ENCODE results near the gene THSD4. TPM values are rescaled to one million over a fixed set of nuclear protein-coding genes. Genes with fewer than 3 reads are reported as not detected.

Gene THSD4
- total RNA-seq, 1 experiment from 2014 or later: 65.4 TPM

DNA sequence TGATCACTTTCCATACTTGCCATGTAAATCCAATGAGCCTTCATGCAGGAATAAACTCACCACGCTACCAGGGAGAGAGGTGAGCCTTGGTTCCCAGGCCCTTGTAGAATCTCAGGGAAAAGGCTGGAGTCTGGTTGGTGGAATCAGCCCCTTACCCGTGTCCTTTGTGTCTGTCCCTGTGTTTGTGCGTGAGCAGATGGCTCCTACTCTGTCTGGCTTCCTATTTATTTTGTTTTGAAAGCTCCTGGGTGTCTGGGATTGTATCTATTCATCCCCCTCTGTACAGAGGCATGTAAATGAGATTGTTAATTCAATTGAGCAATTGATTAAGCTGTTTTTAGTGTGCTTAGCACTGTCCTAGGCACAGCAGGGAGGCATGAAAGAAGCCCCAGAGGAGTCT lies 278.1 kb downstream of the THSD4 start:
- in situ Hi-C loops (cut with HindIII; ENCODE audit: low pct_unique_long_range_greater_than_20kb, low sequenced_read_pairs) (no loop called here), intact Hi-C loops (cut with micrococcal nuclease; ENCODE audit: unreplicated experiment) (no loop called here)
- ChIA-PET CTCF (no interaction called here), POLR2A (no interaction called here)
- Histone ChIP-seq H3K27ac (ENCODE audit: low read length) (no peak overlapping the region), H3K36me3 (ENCODE audit: control insufficient read depth, insufficient read depth, low read length) (no peaks in the 10 kb centered on the region), H3K4me3 (ENCODE audit: low read depth in 2 of 2, low read length in 2 of 2) (no peak overlapping the region), H3K4me1 (ENCODE audit: control insufficient read depth, insufficient read depth, low read length) (no peaks in the 10 kb centered on the region), H3K9me3 (ENCODE audit: control insufficient read depth, insufficient read depth, low read depth, low read length) (no peaks in the 10 kb centered on the region), H3K27me3 (ENCODE audit: control insufficient read depth, insufficient read depth, low read length) (no peaks in the 10 kb centered on the region)
- no TSS peak for BruUV-seq (replicated peaks)
- ATAC-seq (no peak), DNase-seq (ENCODE audit: low read depth, low spot score) (no peak)
- TF ChIP-seq REST (IDR thresholded peaks at IDR 0.05; ENCODE audit: insufficient read depth in 1 of 2, low read depth in 2 of 2, low read length in 1 of 2): no peak
- TF ChIP-seq TCF7L2 (IDR thresholded peaks at IDR 0.05; ENCODE audit: low read depth, low read length): no peak
- TF ChIP-seq SIN3A (IDR thresholded peaks at IDR 0.05; ENCODE audit: borderline replicate concordance, insufficient read depth, low read depth, low read length): no peak
- TF ChIP-seq CTCF (IDR thresholded peaks at IDR 0.05): no peak
- no peak for TF ChIP-seq POLR2AphosphoS5 (IDR thresholded peaks at IDR 0.05; ENCODE audit: low read depth, low read length)

- ChIA-PET POLR2A (no interaction called here), CTCF (no interaction called here)
- H3K36me3 ChIP-seq (ENCODE audit: control insufficient read depth, insufficient read depth, low read length): no peaks in the 10 kb centered on the region
- H3K4me1 ChIP-seq (ENCODE audit: control insufficient read depth, insufficient read depth, low read length): no peaks in the 10 kb centered on the region
- ATAC-seq: no peak
- no peaks in the 10 kb centered on the region for H3K27me3 ChIP-seq (ENCODE audit: control insufficient read depth, insufficient read depth, low read length)
- intact Hi-C loops (cut with micrococcal nuclease; ENCODE audit: unreplicated experiment): no loop called here
- no peak for DNase-seq (ENCODE audit: low read depth, low spot score)
- H3K4me3 ChIP-seq (ENCODE audit: low read depth in 2 of 2, low read length in 2 of 2): no peak overlapping the region
- in situ Hi-C loops (cut with HindIII; ENCODE audit: low pct_unique_long_range_greater_than_20kb, low sequenced_read_pairs): no loop called here
- no TSS peak for BruUV-seq (replicated peaks)
- no peak overlapping the region for H3K27ac ChIP-seq (ENCODE audit: low read length)
- TF ChIP-seq CTCF (IDR thresholded peaks at IDR 0.05) (no peak), REST (IDR thresholded peaks at IDR 0.05; ENCODE audit: insufficient read depth in 1 of 2, low read depth in 2 of 2, low read length in 1 of 2) (no peak), POLR2AphosphoS5 (IDR thresholded peaks at IDR 0.05; ENCODE audit: low read depth, low read length) (no peak), TCF7L2 (IDR thresholded peaks at IDR 0.05; ENCODE audit: low read depth, low read length) (no peak), SIN3A (IDR thresholded peaks at IDR 0.05; ENCODE audit: borderline replicate concordance, insufficient read depth, low read depth, low read length) (no peak)
- H3K9me3 ChIP-seq (ENCODE audit: control insufficient read depth, insufficient read depth, low read depth, low read length): no peaks in the 10 kb centered on the region
Measured at GRCh38 chr15:71396536-71397125, 281.4 kb downstream of the THSD4 start.
